Embryonic facial prominence (tissue), 1 donor: ENCODE measurements around the gene MRPS25.

Experiments used
- DNase-seq: peaks from one replicate; pipeline ENCODE4 v3.0.0-alpha.2; 2016; ENCODE audit errors: extremely low spot score

The MRPS25 gene

GRCh38 chr3:15064835-15065549 lies at the start of gene MRPS25:
Gene MRPS25, minus strand, starts transcription at chr3:15065315. Its CDS starts 121 bp downstream, at chr3:15065194.
- DNase-seq, result peak; percentile 83

- no peak for DNase-seq
Observed at GRCh38 chr3:15113884-15114283, 48.8 kb upstream of the MRPS25 start.

GRCh38 chr3:15113471-15113870 lies 48.4 kb upstream of the MRPS25 start:
- no peak for DNase-seq

GRCh38 chr3:15112011-15112410 lies 46.9 kb upstream of the MRPS25 start:
- DNase-seq, result no peak

- DNase-seq, result no peak
Observed at GRCh38 chr3:15110206-15110605, 45.1 kb upstream of the MRPS25 start.

GRCh38 chr3:15108869-15109268 lies 43.8 kb upstream of the MRPS25 start:
- DNase-seq, result no peak

- no peak for DNase-seq
Observed at GRCh38 chr3:15108082-15108545, 43.0 kb upstream of the MRPS25 start.

- DNase-seq, result no peak
Observed at GRCh38 chr3:15107075-15107947, 42.2 kb upstream of the MRPS25 start.

- DNase-seq, result no peak
Observed at GRCh38 chr3:15102836-15103235, 37.7 kb upstream of the MRPS25 start.

- DNase-seq, result no peak
Observed at GRCh38 chr3:15102256-15102655, 37.1 kb upstream of the MRPS25 start.

- no peak for DNase-seq
Observed at GRCh38 chr3:15099364-15100098, 34.4 kb upstream of the MRPS25 start.

- peak; percentile 90 for DNase-seq
Observed at GRCh38 chr3:15098503-15099363, 33.6 kb upstream of the MRPS25 start, which contains the start of gene RBSN. Gene RBSN, minus strand, starts transcription at chr3:15099148. Its CDS starts 3,028 bp downstream, at chr3:15096120.

GRCh38 chr3:15097891-15098290 lies 32.8 kb upstream of the MRPS25 start:
- no peak for DNase-seq

- DNase-seq, result no peak
Observed at GRCh38 chr3:15096046-15096445, 30.9 kb upstream of the MRPS25 start.

GRCh38 chr3:15094187-15094875 lies 29.2 kb upstream of the MRPS25 start:
- DNase-seq, result no peak

GRCh38 chr3:15092686-15093085 lies 27.6 kb upstream of the MRPS25 start:
- DNase-seq, result no peak

GRCh38 chr3:15091575-15091974 lies 26.5 kb upstream of the MRPS25 start:
- DNase-seq, result no peak

- no peak for DNase-seq
Observed at GRCh38 chr3:15089201-15089600, 24.1 kb upstream of the MRPS25 start.

- no peak for DNase-seq
Observed at GRCh38 chr3:15086699-15087098, 21.6 kb upstream of the MRPS25 start.

- no peak for DNase-seq
Observed at GRCh38 chr3:15086263-15086662, 21.1 kb upstream of the MRPS25 start.
